IMR-90 (cell line): Measurements from ENCODE around the gene ZNF625. TPM values are rescaled to one million over a fixed set of nuclear protein-coding genes. Genes with fewer than 3 reads are reported as not detected.

Source experiments
- ATAC-seq: fragments of 200-7000 bp; cut with Tn5 transposase; 2 replicates; pipeline ENCODE4 v1.9.1; 2020; ENCODE audit warnings: low read depth, mild to moderate bottlenecking, moderate library complexity
- BruUV-seq: library from RNA; stranded (reverse); fragments of 400-500 nt; replicated peaks from 2 replicates; lab custom pipeline; 2021; lab: Mats Ljungman, UMichigan
- CTCF ChIA-PET: fragments of 300-600 bp; formaldehyde crosslinking; extraction: SDS; loops from one replicate; lab custom pipeline; 2021; ENCODE audit warnings: antibody characterized with exemption; lab: Yijun Ruan, JAX
- POLR2A ChIA-PET: fragments of 300-600 bp; sonication (Branson Sonifier 250); formaldehyde crosslinking; loops from one replicate; lab custom pipeline; 2022; ENCODE audit warnings: antibody characterized with exemption; ENCODE audit not compliant: unreplicated experiment; lab: Charles Lee
- DNase-seq: peaks from one replicate; pipeline ENCODE4 v3.0.0; 2013
- H2AFZ ChIP-seq: replicated peaks from 2 replicates; pipeline ENCODE3; 2013; ENCODE audit warnings: low read length, mild to moderate bottlenecking; ENCODE audit not compliant: poor library complexity
- H2AK5ac ChIP-seq: 2 replicates; pipeline ENCODE4 v1.6.1; 2013; ENCODE audit warnings: low read depth, low read length, inconsistent platforms
- H2AK9ac ChIP-seq: replicated peaks from 2 replicates; pipeline ENCODE3; 2013; ENCODE audit warnings: mild to moderate bottlenecking, low read depth, low read length, moderate library complexity; ENCODE audit not compliant: poor library complexity
- H2BK120ac ChIP-seq: 2 replicates; pipeline ENCODE4 v1.6.1; 2013; ENCODE audit warnings: low read depth, low read length, inconsistent platforms
- H2BK15ac ChIP-seq: 3 replicates; pipeline ENCODE4 v1.6.1; 2013; ENCODE audit warnings: low read depth, low read length, inconsistent platforms
- H2BK20ac ChIP-seq: 2 replicates; pipeline ENCODE4 v1.6.1; 2013; ENCODE audit warnings: low read depth, mild to moderate bottlenecking, inconsistent platforms, low read length, moderate library complexity
- H2BK5ac ChIP-seq: 2 replicates; pipeline ENCODE4 v1.6.1; 2013; ENCODE audit warnings: mild to moderate bottlenecking, low read depth, low read length, inconsistent platforms; ENCODE audit not compliant: poor library complexity, severe bottlenecking
- H3K14ac ChIP-seq: replicated peaks from 2 replicates; pipeline ENCODE4 v1.6.1; 2013; ENCODE audit warnings: low read depth, low read length, inconsistent platforms
- H3K18ac ChIP-seq: 2 replicates; pipeline ENCODE4 v1.6.1; 2013; ENCODE audit warnings: low read depth, low read length, control low read depth
- H3K23ac ChIP-seq: 2 replicates; pipeline ENCODE4 v1.6.1; 2013; ENCODE audit warnings: low read depth, low read length, inconsistent platforms
- H3K27ac ChIP-seq: 2 replicates; pipeline ENCODE4 v1.5.1; 2013; ENCODE audit warnings: mild to moderate bottlenecking, control low read depth, low read length; ENCODE audit not compliant: insufficient read depth
- H3K27me3 ChIP-seq: 2 replicates; pipeline ENCODE4 v1.6.1; 2013; ENCODE audit warnings: low read length; ENCODE audit not compliant: control insufficient read depth, insufficient read depth
- H3K36me3 ChIP-seq: 2 replicates; pipeline ENCODE4 v1.6.1; 2013; ENCODE audit warnings: low read length, mixed read lengths; ENCODE audit not compliant: control insufficient read depth, insufficient read depth
- H3K4ac ChIP-seq: 2 replicates; pipeline ENCODE4 v1.6.1; 2013; ENCODE audit warnings: low read depth, low read length, inconsistent platforms
- H3K4me1 ChIP-seq: 2 replicates; pipeline ENCODE4 v1.6.1; 2013; ENCODE audit warnings: low read length, mixed read lengths; ENCODE audit not compliant: control insufficient read depth, insufficient read depth
- H3K4me2 ChIP-seq: 2 replicates; pipeline ENCODE4 v1.6.1; 2013; ENCODE audit warnings: low read depth, mild to moderate bottlenecking, control low read depth, low read length, moderate library complexity
- H3K4me3 ChIP-seq: 2 replicates; pipeline ENCODE4 v1.5.1; 2013; ENCODE audit warnings: low read depth, mild to moderate bottlenecking, control low read depth, low read length, moderate library complexity; ENCODE audit not compliant: insufficient read depth
- H3K56ac ChIP-seq: 2 replicates; pipeline ENCODE4 v1.6.1; 2013; ENCODE audit warnings: low read length, inconsistent platforms; ENCODE audit not compliant: insufficient read depth; ENCODE audit errors: extremely low read depth
- H3K79me1 ChIP-seq, 2 experiments: 2 replicates each; pipeline ENCODE4 v1.6.1; 2013; ENCODE audit warnings: low read length in 2 of 2, inconsistent platforms in 1 of 2, low read depth in 1 of 2
- H3K9ac ChIP-seq: 2 replicates; pipeline ENCODE4 v1.6.1; 2013; ENCODE audit warnings: low read depth, low read length, control low read depth
- H3K9me1 ChIP-seq: 2 replicates; pipeline ENCODE4 v1.6.1; 2013; ENCODE audit warnings: low read length, inconsistent platforms; ENCODE audit not compliant: insufficient read depth
- H3K9me3 ChIP-seq: 2 replicates; pipeline ENCODE4 v1.6.1; 2013; ENCODE audit warnings: low read length; ENCODE audit not compliant: control insufficient read depth, insufficient read depth
- H4K20me1 ChIP-seq: 2 replicates; pipeline ENCODE4 v1.6.1; 2013; ENCODE audit warnings: low read length, inconsistent platforms; ENCODE audit not compliant: insufficient read depth
- H4K5ac ChIP-seq: 2 replicates; pipeline ENCODE4 v1.6.1; 2013; ENCODE audit warnings: mild to moderate bottlenecking, low read depth, low read length, control low read depth
- H4K8ac ChIP-seq, 2 experiments: 2 replicates each; pipeline ENCODE4 v1.6.1; 2013; ENCODE audit warnings: low read depth in 2 of 2, low read length in 2 of 2, control low read depth in 1 of 2, inconsistent platforms in 1 of 2
- H4K91ac ChIP-seq: 2 replicates; pipeline ENCODE4 v1.6.1; 2013; ENCODE audit warnings: low read depth, low read length, inconsistent platforms; ENCODE audit not compliant: insufficient read depth
- BHLHE40 ChIP-seq: fragments of 150-350 bp; IDR thresholded peaks from 2 replicates; pipeline ENCODE4 v1.6.1; 2016; ENCODE audit warnings: mild to moderate bottlenecking, low read depth, low read length
- CEBPB ChIP-seq: IDR thresholded peaks from 2 replicates; pipeline ENCODE4 v1.6.1; 2012; ENCODE audit warnings: low read depth, low read length, improper control_type of control experiment
- CHD1 ChIP-seq: IDR thresholded peaks from 2 replicates; pipeline ENCODE4 v1.6.1; 2012; ENCODE audit warnings: low read depth, low read length, improper control_type of control experiment
- CTCF ChIP-seq: conservative IDR thresholded peaks from 2 replicates; pipeline ENCODE4 v1.5.1; 2012; ENCODE audit warnings: mild to moderate bottlenecking, low read depth, low read length, improper control_type of control experiment
- ELK1 ChIP-seq: fragments of 150-350 bp; IDR thresholded peaks from 2 replicates; pipeline ENCODE4 v1.6.1; 2016; ENCODE audit warnings: low read depth, mild to moderate bottlenecking, low read length, moderate library complexity, borderline replicate concordance
- FOS ChIP-seq: fragments of 150-350 bp; IDR thresholded peaks from 2 replicates; pipeline ENCODE4 v1.6.1; 2016; ENCODE audit warnings: low read depth, low read length
- MAFK ChIP-seq: IDR thresholded peaks from 2 replicates; pipeline ENCODE4 v1.6.1; 2012; ENCODE audit warnings: low read depth, low read length, improper control_type of control experiment
- MAZ ChIP-seq: IDR thresholded peaks from 2 replicates; pipeline ENCODE4 v1.6.1; 2012; ENCODE audit warnings: low read depth, mild to moderate bottlenecking, low read length, improper control_type of control experiment, moderate library complexity, borderline replicate concordance
- MXI1 ChIP-seq: IDR thresholded peaks from 2 replicates; pipeline ENCODE4 v1.6.1; 2012; ENCODE audit warnings: low read depth, mild to moderate bottlenecking, low read length, moderate library complexity, borderline replicate concordance
- NFE2L2 ChIP-seq: fragments of 150-350 bp; IDR thresholded peaks from 2 replicates; pipeline ENCODE4 v1.6.1; 2016; ENCODE audit warnings: low read depth, mild to moderate bottlenecking, low read length
- POLR2A ChIP-seq: IDR thresholded peaks from 2 replicates; pipeline ENCODE4 v1.6.1; 2012; ENCODE audit warnings: mild to moderate bottlenecking, low read depth, low read length
- RAD21 ChIP-seq: IDR thresholded peaks from 2 replicates; pipeline ENCODE4 v1.6.1; 2012; ENCODE audit warnings: low read length, improper control_type of control experiment
- RCOR1 ChIP-seq: IDR thresholded peaks from 2 replicates; pipeline ENCODE4 v1.6.1; 2012; ENCODE audit warnings: mild to moderate bottlenecking, low read length, improper control_type of control experiment; ENCODE audit not compliant: insufficient replicate concordance
- RFX5 ChIP-seq: IDR thresholded peaks from 2 replicates; pipeline ENCODE4 v1.8.0; 2012; ENCODE audit warnings: low read depth, mild to moderate bottlenecking, low read length, moderate library complexity
- SMC3 ChIP-seq: fragments of 150-350 bp; IDR thresholded peaks from 2 replicates; pipeline ENCODE4 v1.6.1; 2016; ENCODE audit warnings: low read depth, mild to moderate bottlenecking, antibody characterized with exemption, low read length, moderate library complexity
- USF2 ChIP-seq: fragments of 150-350 bp; IDR thresholded peaks from 2 replicates; pipeline ENCODE4 v1.6.1; 2017; ENCODE audit warnings: mild to moderate bottlenecking, antibody characterized with exemption, low read length, low read depth
- WGBS, 2 experiments: methylation state at CpG; one replicate each; pipeline versions ENCODE4 v1.1.5 to v1.1.7; 2013; ENCODE audit warnings: missing lambda C conversion rate in 2 of 2; ENCODE audit not compliant: insufficient read length in 1 of 2; ENCODE audit errors: extremely low coverage in 2 of 2; 5-methylcytosine and 5-hydroxymethylcytosine counted together
- dilution Hi-C: fragments of 300-500 bp; cut with HindIII; formaldehyde crosslinking; loops from one replicate; pipeline ENCODE4 v1.14.3; 2018; ENCODE audit warnings: low sequenced_read_pairs; ENCODE audit not compliant: unreplicated experiment
- in situ Hi-C: fragments of 300-500 bp; cut with MboI; formaldehyde crosslinking; loops from 3 replicates; pipeline ENCODE4 v1.14.3; 2019; ENCODE audit warnings: low sequenced_read_pairs, inconsistent platforms, mixed read lengths
- intact Hi-C: fragments of 100-400 bp; cut with micrococcal nuclease; formaldehyde crosslinking; loops from 2 replicates; pipeline ENCODE4 v1.10.0; 2022
- polyA plus RNA-seq, 3 experiments: library from polyadenylated mRNA; depleted of rRNA; stranded (reverse); fragments of >200 nt; gene quantifications; 2 replicates each; pipeline ENCODE4 v1.2.3, GENCODE V29; 2012; ENCODE audit warnings: low replicate concordance in 1 of 3
- total RNA-seq: library from RNA; depleted of rRNA; stranded (reverse); fragments of >200 nt; gene quantifications from 2 replicates; pipeline ENCODE4 v1.2.3, GENCODE V29; 2012

ZNF625 gene
- total and polyA plus RNA-seq, 2 of the 4 experiments (the other 2 are of a cell fraction), result 2.5 to 16.7 TPM

GRCh38 chr19:12133069-12133468 is 23.5 kb downstream of the ZNF625 start:
- Histone ChIP-seq H3K79me1 (peaks cover 6 to 10% of the 10 kb centered on the region in 2 experiments), H3K4me2 (no peak overlapping the region), H3K14ac (no peak overlapping the region), H3K27ac (no peak overlapping the region), H4K91ac (no peak overlapping the region), H2AK5ac (no peak overlapping the region), H3K36me3 (peaks cover 50% of the 10 kb centered on the region), H3K56ac (no peak overlapping the region), H2AK9ac (no peak overlapping the region), H2AFZ (no peak overlapping the region), H4K5ac (no peak overlapping the region), H3K4me3 (no peak overlapping the region), H3K4me1 (no peaks in the 10 kb centered on the region), H2BK20ac (no peak overlapping the region), H4K20me1 (no peaks in the 10 kb centered on the region), H3K9me1 (no peaks in the 10 kb centered on the region), H3K23ac (no peak overlapping the region), H3K9me3 (peaks cover 60% of the 10 kb centered on the region), H2BK15ac (no peak overlapping the region), H4K8ac (no peak overlapping the region), H3K4ac (no peak overlapping the region), H2BK5ac (no peak overlapping the region), H3K18ac (no peak overlapping the region), H3K9ac (no peak overlapping the region), H3K27me3 (no peaks in the 10 kb centered on the region), H2BK120ac (no peak overlapping the region)
- CTCF ChIA-PET, result no interaction called here
- BruUV-seq, result no TSS peak
- POLR2A ChIA-PET, result no interaction called here
- WGBS, 2 experiments, result 80% methylated on average over 1 of the region's 3 CpGs; no CpG with 5 or more reads in 1 of the 2 experiments
- no peak for TF ChIP-seq NFE2L2
- no peak for TF ChIP-seq SMC3
- no peak for TF ChIP-seq RAD21
- TF ChIP-seq FOS, result no peak
- TF ChIP-seq CTCF, result no peak
- no peak for TF ChIP-seq USF2
- no peak for TF ChIP-seq BHLHE40
- no peak for TF ChIP-seq MAFK
- no peak for TF ChIP-seq RFX5
- TF ChIP-seq CEBPB, result no peak
- TF ChIP-seq CHD1, result no peak
- no peak for TF ChIP-seq POLR2A
- TF ChIP-seq ELK1, result no peak
- no peak for TF ChIP-seq MAZ
- no peak for TF ChIP-seq MXI1
- no peak for TF ChIP-seq RCOR1
- intact Hi-C loops, result no loop called here
- in situ Hi-C loops, result no loop called here
- DNase-seq, result no peak
- dilution Hi-C loops, result no loop called here
- ATAC-seq, result no peak
